Activated T-cell treated with anti-CD3 and anti-CD28 coated beads for 1 hour (primary cell): ENCODE results near the gene PARVA.
A peak's percentile ranks its signal among the peaks of the same experiment; 100 is the strongest.

Source experiments
- DNase-seq: peaks from one replicate; pipeline ENCODE4 v3.0.0-alpha.2; 2020; ENCODE audit warnings: low read depth

Gene PARVA

DNA sequence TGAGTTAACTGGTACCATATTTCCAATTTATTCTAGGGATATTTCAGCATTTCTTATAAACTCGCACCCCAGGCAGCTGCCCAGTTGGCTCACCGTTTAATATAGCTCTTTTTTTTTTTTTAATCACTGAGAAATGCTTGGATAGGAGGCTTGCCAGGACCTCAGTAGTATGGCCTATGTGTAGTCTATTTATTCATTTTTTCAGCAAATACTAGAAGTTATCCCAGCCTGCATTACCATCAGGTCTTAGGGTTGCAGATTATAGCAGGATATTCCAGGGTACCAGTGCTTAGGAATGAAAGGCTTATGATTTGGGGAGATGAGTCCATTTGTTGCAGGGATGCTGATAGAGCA, 26.6 kb downstream of the PARVA start:
- no peak for DNase-seq

DNA sequence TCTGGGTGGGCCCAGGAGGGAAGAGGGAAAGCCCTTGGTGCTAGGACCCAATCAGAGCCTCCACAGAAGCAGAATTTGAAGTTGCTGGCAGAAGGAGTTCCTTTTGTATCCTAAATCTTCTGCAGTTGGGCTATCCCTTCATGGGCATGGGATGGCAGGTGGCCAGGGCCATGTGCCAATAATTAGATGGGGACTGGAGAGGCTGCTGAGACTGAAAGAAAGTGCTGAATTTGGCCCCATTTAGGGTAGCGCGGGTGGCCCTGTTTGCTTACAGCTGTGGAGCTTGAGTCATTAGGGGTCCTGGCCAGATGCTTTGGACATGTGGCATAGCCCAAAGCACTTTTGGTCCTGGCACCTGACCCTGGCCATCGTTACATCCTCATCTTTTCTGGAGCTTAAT, 27.1 kb downstream of the PARVA start:
- no peak for DNase-seq

- no peak for DNase-seq
Observed at GRCh38 chr11:12408156-12408770, 30.9 kb downstream of the PARVA start.

DNA sequence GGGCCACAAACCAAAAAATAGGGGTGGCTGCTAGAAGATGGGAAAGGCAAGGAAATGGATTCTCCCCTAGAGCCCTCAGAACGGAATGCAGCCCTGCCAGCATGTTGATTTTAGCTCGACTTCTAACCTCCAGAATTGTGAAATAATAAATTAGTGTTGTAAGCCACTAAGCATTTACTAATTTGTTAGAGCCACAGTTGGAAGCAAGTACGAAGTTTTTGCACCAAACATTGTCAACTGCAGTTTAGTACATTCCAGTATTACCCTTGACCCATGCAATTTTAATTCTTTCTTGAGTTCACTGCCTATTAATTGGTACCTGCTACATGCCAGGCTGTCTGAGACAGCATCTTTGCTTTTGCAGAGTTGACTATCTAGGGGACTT, 32.2 kb downstream of the PARVA start:
- DNase-seq, result no peak

GRCh38 chr11:12410006-12410728, 32.8 kb downstream of the PARVA start:
- no peak for DNase-seq

- no peak for DNase-seq
Observed at GRCh38 chr11:12411393-12411792, 34.0 kb downstream of the PARVA start.

GRCh38 chr11:12411806-12412727, 34.7 kb downstream of the PARVA start:
- DNase-seq, result peak; percentile 4

- DNase-seq, result no peak
Observed at GRCh38 chr11:12413141-12414052, 36.0 kb downstream of the PARVA start.

- no peak for DNase-seq
Observed at GRCh38 chr11:12414611-12415010, 37.2 kb downstream of the PARVA start.

DNA sequence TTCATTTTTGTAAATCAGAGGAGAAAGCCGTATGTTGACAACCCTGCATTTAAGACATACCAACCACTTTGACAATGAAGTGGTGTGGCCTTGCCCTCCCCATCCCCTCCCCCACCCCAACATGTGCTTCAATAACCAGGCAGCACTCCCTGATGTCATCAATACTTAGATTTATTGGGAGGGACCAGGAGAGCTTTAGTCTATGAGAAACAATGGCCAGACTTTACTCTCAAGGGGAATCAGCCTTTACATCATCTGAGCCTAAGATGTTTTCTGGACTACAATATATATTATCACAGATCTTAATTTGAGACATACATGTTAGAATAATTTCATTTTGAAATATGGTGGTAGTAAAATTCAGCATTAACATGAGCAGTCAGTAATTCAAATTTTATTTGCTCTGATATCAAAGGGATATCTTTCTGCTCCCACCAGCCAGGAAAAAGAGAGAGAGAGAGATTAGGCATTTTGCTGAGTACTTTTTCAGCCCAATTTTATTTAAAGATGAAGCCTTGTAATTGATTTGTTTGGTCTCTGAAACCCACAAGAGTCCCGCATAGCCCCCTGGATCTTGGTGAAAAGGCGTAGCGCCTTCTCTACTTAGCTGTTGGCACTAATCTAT, 38.1 kb downstream of the PARVA start:
- DNase-seq, result no peak

DNA sequence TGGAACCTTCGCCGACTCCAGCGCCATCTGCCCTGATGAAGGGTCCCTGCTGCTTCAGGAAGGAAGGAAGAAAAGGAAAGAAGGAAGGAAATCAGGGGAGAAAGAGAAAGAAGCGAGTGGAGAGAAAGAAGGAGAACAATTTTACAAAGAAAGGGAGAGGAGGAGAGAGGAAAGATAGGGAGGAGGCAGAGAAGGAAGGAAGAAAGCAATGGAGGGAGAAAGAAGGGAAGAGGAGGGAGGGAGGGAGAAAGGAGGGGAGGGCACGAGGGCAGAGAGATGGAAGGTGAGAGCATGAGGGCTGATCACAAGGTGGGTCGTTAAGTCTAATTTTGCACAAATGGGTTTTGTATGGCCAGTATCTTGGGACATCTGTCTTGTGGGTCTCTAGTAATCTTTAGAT, 39.2 kb downstream of the PARVA start:
- no peak for DNase-seq

DNA sequence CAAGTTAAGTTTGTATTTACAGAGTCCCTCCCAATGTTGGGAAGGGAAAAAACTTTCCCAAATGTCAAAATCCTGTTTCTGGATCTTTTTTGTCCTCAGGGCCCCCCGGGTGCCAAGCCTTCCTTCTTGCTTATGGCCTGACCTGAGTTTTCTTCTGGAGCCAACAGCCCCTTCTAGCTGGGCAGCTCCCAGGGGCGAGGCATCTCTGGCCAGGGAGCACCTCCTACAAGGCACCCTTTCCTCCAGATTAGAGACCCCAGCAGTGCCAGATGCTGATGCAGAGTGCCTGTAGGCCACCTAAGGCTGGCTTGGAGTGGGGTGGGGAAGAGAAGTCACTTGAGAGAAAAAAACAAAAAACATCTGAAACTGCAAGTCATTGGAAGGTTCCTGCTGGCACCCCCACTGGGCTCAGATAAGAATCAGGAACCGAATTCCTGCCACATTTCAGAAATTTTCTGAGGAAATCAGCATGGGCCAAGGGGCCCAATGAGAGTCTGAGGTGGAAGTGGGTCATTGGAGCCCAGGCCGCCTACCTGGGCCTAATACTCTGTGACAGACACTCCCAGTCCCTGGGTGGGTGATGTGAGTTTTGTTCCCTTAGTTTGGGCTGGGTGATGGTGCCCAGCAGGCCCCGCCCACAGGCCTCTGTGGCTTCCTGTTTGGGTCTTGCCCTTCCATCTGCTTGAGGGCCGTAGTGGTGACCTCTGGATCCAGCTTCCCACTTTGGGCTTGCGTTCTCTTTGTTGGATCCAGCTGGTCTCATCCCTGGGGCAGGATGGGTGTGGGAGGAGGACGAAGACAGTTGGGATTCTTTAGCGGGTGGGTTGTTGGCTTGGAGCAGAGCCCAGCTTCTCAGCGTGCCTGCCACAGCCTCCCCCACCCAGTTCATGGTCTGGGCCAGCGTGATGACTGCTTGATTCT, 40.6 kb downstream of the PARVA start:
- DNase-seq, result no peak

DNA sequence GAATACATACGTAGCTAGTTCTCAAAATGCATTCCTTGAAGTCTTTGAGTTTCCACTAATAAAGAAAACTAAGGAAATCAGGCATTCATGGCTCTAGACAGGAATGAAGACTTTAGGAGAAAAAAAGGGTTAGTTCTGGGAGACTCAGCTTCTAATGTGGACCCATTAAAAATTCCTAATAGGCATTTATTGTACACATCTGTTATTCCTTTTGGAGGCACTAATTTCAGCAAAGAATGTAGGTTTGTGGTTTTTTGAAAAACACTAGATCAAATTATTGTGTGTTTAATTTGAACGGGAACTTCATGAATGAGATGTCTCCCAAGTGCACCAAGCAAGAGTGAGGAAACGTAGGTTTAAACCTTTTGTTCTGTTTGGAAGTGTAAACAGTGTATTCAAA, 42.7 kb downstream of the PARVA start:
- no peak for DNase-seq

DNA sequence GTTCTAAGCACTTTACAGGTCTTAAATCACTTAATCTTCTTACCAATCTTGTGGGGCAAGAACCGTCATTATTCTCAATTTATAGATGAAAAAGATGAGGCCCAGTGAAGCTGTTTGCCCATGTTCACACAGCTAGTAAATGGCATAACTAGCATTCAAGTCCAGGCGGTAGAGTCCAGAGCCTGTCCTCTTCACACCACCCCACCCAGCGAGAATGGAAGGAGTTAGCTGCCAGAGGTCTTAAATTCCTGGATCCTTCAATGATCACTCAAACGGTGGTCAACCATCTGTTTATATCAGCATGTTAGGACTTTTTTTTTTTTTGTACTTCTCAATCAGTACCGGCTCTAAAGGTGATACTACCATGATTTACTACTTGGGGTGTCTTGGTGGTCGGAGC, 43.3 kb downstream of the PARVA start:
- DNase-seq, result no peak

DNA sequence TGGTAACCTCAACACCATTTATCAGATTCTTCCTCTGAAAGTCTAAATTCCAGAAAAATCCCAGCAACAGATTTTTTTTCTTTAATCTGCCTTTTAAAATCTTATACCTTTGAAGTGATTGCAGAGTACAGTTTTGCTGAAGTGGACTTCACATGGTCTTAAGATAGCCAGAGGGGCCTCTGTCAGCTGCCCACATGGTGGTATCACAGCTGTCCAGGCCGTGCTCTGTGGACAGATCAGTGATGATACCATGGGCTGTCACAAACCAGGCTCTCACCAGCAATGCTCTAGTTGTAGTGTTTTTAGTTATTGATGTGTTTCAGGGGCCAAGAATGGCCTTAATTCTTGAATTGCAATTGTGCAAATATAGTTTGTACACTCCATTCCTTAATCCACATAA, 44.0 kb downstream of the PARVA start:
- no peak for DNase-seq

- DNase-seq, result no peak
Observed at GRCh38 chr11:12426176-12426575, 48.8 kb downstream of the PARVA start.

- DNase-seq, result no peak
Observed at GRCh38 chr11:12429155-12429554, 51.8 kb downstream of the PARVA start.

GRCh38 chr11:12430351-12430750, 53.0 kb downstream of the PARVA start:
- no peak for DNase-seq

DNA sequence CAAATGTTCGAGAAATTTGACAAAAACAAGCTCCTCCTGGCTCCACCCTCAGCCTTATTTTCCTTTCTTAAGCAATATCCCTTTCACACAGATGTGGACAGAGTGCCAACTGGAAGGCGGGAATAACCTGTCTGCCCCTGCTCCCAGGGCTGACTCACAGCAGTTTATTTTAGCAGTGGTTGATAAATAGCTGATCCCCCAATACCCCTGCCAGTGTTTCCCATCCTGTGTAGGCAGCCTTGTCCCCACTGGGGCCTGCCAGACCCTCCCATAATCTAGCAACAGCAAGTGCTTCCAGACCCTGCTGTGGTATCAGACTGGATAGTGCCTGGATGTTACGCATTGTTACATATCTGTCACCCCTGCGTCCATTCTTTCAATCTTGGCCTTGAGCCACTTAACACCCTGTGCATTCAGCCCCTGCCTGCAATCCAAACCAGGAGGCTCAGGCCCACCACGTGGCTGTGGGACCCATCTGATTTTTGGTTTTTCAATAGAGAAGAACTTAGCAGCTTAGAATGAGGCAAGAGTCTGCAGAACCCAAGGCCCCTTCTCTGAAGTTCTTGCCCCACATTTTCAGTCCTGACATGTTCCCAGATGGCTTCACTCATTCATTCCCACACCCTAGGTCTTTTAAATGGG, 53.7 kb downstream of the PARVA start:
- DNase-seq, result no peak

DNA sequence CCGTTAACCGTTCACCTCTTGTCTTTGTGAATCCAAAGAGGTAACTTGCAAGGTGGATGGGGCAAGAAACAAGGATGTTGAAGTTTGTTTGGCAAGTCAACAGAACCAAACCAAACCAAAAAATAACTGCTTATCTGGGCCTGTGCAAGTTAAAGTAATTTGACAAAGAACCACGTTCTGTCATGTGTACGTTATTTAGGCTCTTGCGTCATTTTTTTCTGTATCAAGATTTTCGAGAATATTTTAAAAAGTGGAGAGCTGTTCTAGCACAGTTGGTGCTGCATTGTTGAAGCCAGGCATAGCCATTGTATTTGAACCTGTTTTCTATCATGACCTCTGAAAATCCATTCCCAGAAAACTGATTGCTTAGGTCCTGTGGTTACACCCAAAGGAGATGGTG, 55.1 kb downstream of the PARVA start:
- DNase-seq, result no peak
